Motor neuron (in vitro differentiated cells): ENCODE measurements around the gene PRKAG3. TPM values are rescaled to one million over a fixed set of nuclear protein-coding genes. Genes with fewer than 3 reads are reported as not detected.
A peak's percentile ranks its signal among the peaks of the same experiment; 100 is the strongest.

Experiments used
- ATAC-seq, 8 experiments: fragments of 200-7000 bp; cut with Tn5 transposase; replicated peaks in 6 of 8; 2 replicates each; pipeline ENCODE4 v1.8.0; 2021; ENCODE audit warnings: mild to moderate bottlenecking in 8 of 8, moderate library complexity in 8 of 8
- H3K27ac ChIP-seq, 2 donors: fragments of 250-450 bp; sonication (Bioruptor Pico); 2 replicates each; pipeline ENCODE4 v1.9.0; 2021; ENCODE audit warnings: antibody characterized with exemption in 2 of 2, mild to moderate bottlenecking in 2 of 2, moderate library complexity in 1 of 2
- H3K4me1 ChIP-seq, 2 donors: fragments of 250-450 bp; sonication (Bioruptor Pico); replicated peaks in 1 of 2; 2 replicates each; pipeline ENCODE4 v1.6.1; 2021; ENCODE audit warnings: antibody characterized with exemption in 2 of 2, mild to moderate bottlenecking in 2 of 2, moderate library complexity in 1 of 2
- H3K4me3 ChIP-seq, 5 donors: fragments of 250-450 bp; sonication (Bioruptor Pico); 2 replicates each; pipeline ENCODE4 v1.9.0; 2021; ENCODE audit warnings: antibody characterized with exemption in 5 of 5, mild to moderate bottlenecking in 5 of 5, moderate library complexity in 4 of 5
- WGBS, 10 experiments: fragments of 450-650 bp; shearing (Covaris generic); methylation state at CpG; one replicate each; pipeline ENCODE4 v1.0.0; 2022; 5-methylcytosine and 5-hydroxymethylcytosine counted together
- in situ Hi-C, 9 experiments: fragments of 400-800 bp; cut with MboI; loops; one replicate each; pipeline ENCODE4 v1.15.0; 2021; ENCODE audit warnings: low sequenced_read_pairs in 9 of 9, low pct_unique_long_range_greater_than_20kb in 2 of 9; ENCODE audit not compliant: unreplicated experiment in 9 of 9
- total RNA-seq, 8 experiments: library from RNA; unstranded; fragments of 300-600 nt; gene quantifications; 2 replicates each; pipeline versions ENCODE4 v1.2.3 to v1.2.4, GENCODE V29; 2022

Gene PRKAG3
- total RNA-seq, 8 experiments from 2014 or later, result 0.07 to 5.1 (median 0.56) TPM; not detected in 3

GRCh38 chr2:218828477-218828778, 3.2 kb downstream of the PRKAG3 start:
- no peak overlapping the region for H3K4me3 ChIP-seq
- H3K4me1 ChIP-seq, result no peaks in the 10 kb centered on the region
- no peak overlapping the region for H3K27ac ChIP-seq
- in situ Hi-C loops, result loop anchor here in 1 of 9 experiments (25.0 kb wide), 1 partner anchor 116 kb away; the partner anchor contains the start of gene TTLL4
- 80% methylated on average over 1 of the region's 4 CpGs; no CpG with 5 or more reads in 9 of the 10 experiments for WGBS, 10 experiments
- peak in 1 of 8 experiments; percentile 28 for ATAC-seq

- ATAC-seq, result peak in 1 of 8 experiments; percentile 16
Measured at GRCh38 chr2:218827701-218828476, 3.7 kb downstream of the PRKAG3 start.

GRCh38 chr2:218826791-218827190, 4.8 kb downstream of the PRKAG3 start:
- H3K4me3 ChIP-seq, result no peak overlapping the region
- no peaks in the 10 kb centered on the region for H3K4me1 ChIP-seq
- WGBS, 10 experiments, result 71 to 100% (median 80%) methylated on average over 1 of the region's 10 CpGs; no CpG with 5 or more reads in 7 of the 10 experiments
- ATAC-seq, result no peak
- in situ Hi-C loops, result loop anchor here in 1 of 9 experiments (25.0 kb wide), 1 partner anchor 114 kb away; the partner anchor contains the start of gene TTLL4
- H3K27ac ChIP-seq, result no peak overlapping the region

More at GRCh38 chr2:218827701-218828476, 3.7 kb downstream of the PRKAG3 start:
- no peaks in the 10 kb centered on the region for H3K4me1 ChIP-seq
- in situ Hi-C loops, result loop anchor here in 1 of 9 experiments (25.0 kb wide), 1 partner anchor 116 kb away; the partner anchor contains the start of gene TTLL4
- 20% methylated on average over 1 to 3 of the region's 14 CpGs; no CpG with 5 or more reads in 8 of the 10 experiments for WGBS, 10 experiments
- H3K27ac ChIP-seq, result no peak overlapping the region
- no peak overlapping the region for H3K4me3 ChIP-seq

GRCh38 chr2:218824004-218824403, 7.6 kb downstream of the PRKAG3 start:
- no peak for ATAC-seq
- Histone ChIP-seq H3K4me1 (no peaks in the 10 kb centered on the region), H3K27ac (no peak overlapping the region), H3K4me3 (no peak overlapping the region)
- in situ Hi-C loops, result no loop called here
- WGBS, 10 experiments, result 60 to 100% (median 85%) methylated on average over 1 to 3 of the region's 7 CpGs; no CpG with 5 or more reads in 6 of the 10 experiments

GRCh38 chr2:218823196-218823855, 8.3 kb downstream of the PRKAG3 start:
- no peak overlapping the region for H3K4me3 ChIP-seq
- no peaks in the 10 kb centered on the region for H3K4me1 ChIP-seq
- ATAC-seq, result no peak
- in situ Hi-C loops, result no loop called here
- 53 to 100% (median 80%) methylated on average over 1 to 8 of the region's 9 CpGs; no CpG with 5 or more reads in 1 of the 10 experiments for WGBS, 10 experiments
- H3K27ac ChIP-seq, result no peak overlapping the region

- H3K4me3 ChIP-seq, result no peak overlapping the region
- in situ Hi-C loops, result no loop called here
- H3K27ac ChIP-seq, result no peak overlapping the region
- no peaks in the 10 kb centered on the region for H3K4me1 ChIP-seq
- ATAC-seq, result no peak
- 17 to 69% (median 46%) methylated on average over 1 to 7 of the region's 7 CpGs; no CpG with 5 or more reads in 4 of the 10 experiments for WGBS, 10 experiments
Measured at GRCh38 chr2:218822622-218823021, 9.0 kb downstream of the PRKAG3 start.

GRCh38 chr2:218821605-218822211, 9.9 kb downstream of the PRKAG3 start:
- Histone ChIP-seq H3K4me1 (no peaks in the 10 kb centered on the region), H3K4me3 (no peak overlapping the region), H3K27ac (no peak overlapping the region)
- WGBS, 10 experiments, result 49 to 100% (median 77%) methylated on average over 1 to 5 of the region's 9 CpGs; no CpG with 5 or more reads in 2 of the 10 experiments
- ATAC-seq, result no peak
- in situ Hi-C loops, result no loop called here

GRCh38 chr2:218820746-218821369, 10.7 kb downstream of the PRKAG3 start:
- no peak for ATAC-seq

GRCh38 chr2:218819093-218819492, 12.5 kb downstream of the PRKAG3 start:
- 80 to 100% (median 93%) methylated on average over 2 to 5 of the region's 7 CpGs; no CpG with 5 or more reads in 1 of the 10 experiments for WGBS, 10 experiments
- no peak overlapping the region for H3K4me3 ChIP-seq
- H3K27ac ChIP-seq, result no peak overlapping the region
- ATAC-seq, result no peak
- in situ Hi-C loops, result no loop called here
- no peaks in the 10 kb centered on the region for H3K4me1 ChIP-seq

More at GRCh38 chr2:218820746-218821369, 10.7 kb downstream of the PRKAG3 start:
- H3K4me3 ChIP-seq, result no peak overlapping the region
- WGBS, 10 experiments, result 80 to 95% (median 90%) methylated on average over 1 to 8 of the region's 15 CpGs; no CpG with 5 or more reads in 3 of the 10 experiments
- H3K4me1 ChIP-seq, result no peaks in the 10 kb centered on the region
- H3K27ac ChIP-seq, result no peak overlapping the region
- in situ Hi-C loops, result no loop called here

- Histone ChIP-seq H3K4me1 (no peaks in the 10 kb centered on the region), H3K27ac (no peak overlapping the region), H3K4me3 (no peak overlapping the region)
- 40 to 100% (median 55%) methylated on average over 1 to 2 of the region's 2 CpGs; no CpG with 5 or more reads in 6 of the 10 experiments for WGBS, 10 experiments
- in situ Hi-C loops, result no loop called here
- ATAC-seq, result peak in 1 of 8 experiments; percentile 15
Measured at GRCh38 chr2:218816561-218817011, 15.0 kb downstream of the PRKAG3 start.

- Histone ChIP-seq H3K4me1 (no peaks in the 10 kb centered on the region), H3K27ac (no peak overlapping the region), H3K4me3 (no peak overlapping the region)
- in situ Hi-C loops, result no loop called here
- no peak for ATAC-seq
- WGBS, 10 experiments, result 90 to 100% (median 92%) methylated on average over 2 of the region's 4 CpGs; no CpG with 5 or more reads in 6 of the 10 experiments
Measured at GRCh38 chr2:218815649-218816048, 16.0 kb downstream of the PRKAG3 start.

GRCh38 chr2:218815244-218815637, 16.4 kb downstream of the PRKAG3 start:
- in situ Hi-C loops, result no loop called here
- 17 to 92% (median 59%) methylated on average over 1 to 3 of the region's 5 CpGs; no CpG with 5 or more reads in 2 of the 10 experiments for WGBS, 10 experiments
- Histone ChIP-seq H3K27ac (no peak overlapping the region), H3K4me1 (no peaks in the 10 kb centered on the region), H3K4me3 (no peak overlapping the region)
- no peak for ATAC-seq
